HCT116 (cell line): ENCODE results near the gene NTN3.

Experiments
- CEBPB ChIP-seq: IDR thresholded peaks from 2 replicates; pipeline ENCODE4 v1.6.1; 2012; ENCODE audit warnings: low read depth
- CTCF ChIP-seq, 3 experiments: fragments of 200-600 bp in 1 of 3; sonication (generic) in 1 of 3; IDR thresholded peaks in 2 of 3; conservative IDR thresholded peaks in 1 of 3; 2 replicates each; pipeline ENCODE4 v1.5.1; 2012 to 2017; ENCODE audit warnings: low read depth in 2 of 3, low read length in 2 of 3, antibody characterized with exemption in 1 of 3, borderline replicate concordance in 1 of 3, control low read depth in 1 of 3, mild to moderate bottlenecking in 1 of 3, mixed read lengths in 1 of 3, mixed run types in 1 of 3, moderate library complexity in 1 of 3; ENCODE audit not compliant: insufficient read depth in 1 of 3
- EZH2 ChIP-seq: fragments of 200-600 bp; sonication (generic); IDR thresholded peaks from 2 replicates; pipeline ENCODE4 v1.6.1; 2017; ENCODE audit warnings: antibody characterized with exemption, mixed run types
- FOSL1 ChIP-seq: IDR thresholded peaks from 2 replicates; pipeline ENCODE4 v1.6.1; 2012; ENCODE audit warnings: low read depth
- POLR2A ChIP-seq: IDR thresholded peaks from 2 replicates; pipeline ENCODE4 v1.7.0; 2011; ENCODE audit warnings: borderline replicate concordance; ENCODE audit not compliant: insufficient read depth, insufficient read length; ENCODE audit errors: extremely low read depth
- POLR2AphosphoS5 ChIP-seq: IDR thresholded peaks from 2 replicates; pipeline ENCODE4 v1.6.1; 2011; ENCODE audit warnings: mild to moderate bottlenecking, low read depth, low read length, moderate library complexity
- RAD21 ChIP-seq: IDR thresholded peaks from 2 replicates; pipeline ENCODE4 v1.6.1; 2012; ENCODE audit warnings: low read depth, mild to moderate bottlenecking
- REST ChIP-seq: IDR thresholded peaks from 2 replicates; pipeline ENCODE4 v1.6.1; 2012; ENCODE audit warnings: low read depth
- YY1 ChIP-seq: IDR thresholded peaks from 2 replicates; pipeline ENCODE4 v1.6.1; 2011; ENCODE audit warnings: low read length, low read depth, moderate library complexity, mild to moderate bottlenecking; ENCODE audit not compliant: insufficient replicate concordance; ENCODE audit errors: extremely low read depth

GRCh38 chr16:2519711-2520080, 48.6 kb downstream of the NTN3 start:
- no peak for TF ChIP-seq CTCF (IDR thresholded peaks at IDR 0.05 in 2 of 3, conservative IDR thresholded peaks at IDR 0.05 in 1 of 3; ENCODE audit: borderline replicate concordance in 1 of 3, insufficient read depth in 1 of 3, low read depth in 2 of 3, low read length in 2 of 3)
- no peak for TF ChIP-seq EZH2
- TF ChIP-seq POLR2A, result no peak
- TF ChIP-seq YY1, result no peak
- TF ChIP-seq POLR2AphosphoS5, result no peak
- TF ChIP-seq CEBPB, result no peak
- TF ChIP-seq RAD21, result no peak
- TF ChIP-seq REST, result no peak
- no peak for TF ChIP-seq FOSL1
